WTC11 (cell line): ENCODE data around the gene ZNF324B.

ENCODE experiments used
- ELF4 ChIP-seq: sonication (generic); formaldehyde crosslinking; IDR thresholded peaks from 2 replicates; pipeline ENCODE4 v1.8.1; 2022; ENCODE audit warnings: low read depth, mild to moderate bottlenecking, moderate library complexity, missing genetic modification reagents
- ESRRA ChIP-seq: sonication (generic); formaldehyde crosslinking; IDR thresholded peaks from 2 replicates; pipeline ENCODE4 v1.8.1; 2022; ENCODE audit warnings: mild to moderate bottlenecking, missing genetic modification reagents, borderline replicate concordance
- NR2C2 ChIP-seq: sonication (generic); formaldehyde crosslinking; IDR thresholded peaks from 2 replicates; pipeline ENCODE4 v1.8.0; 2022; ENCODE audit warnings: mild to moderate bottlenecking, missing genetic modification reagents
- TF ChIP-seq, protein P1 (sequence below): fragments of 200-600 bp; IDR thresholded peaks from 2 replicates; pipeline ENCODE4 v1.8.0; 2022; ENCODE audit warnings: antibody characterized with exemption
- TF ChIP-seq, protein P2 (sequence below): sonication (generic); formaldehyde crosslinking; IDR thresholded peaks from 2 replicates; pipeline ENCODE4 v1.8.1; 2022; ENCODE audit warnings: low read depth, mild to moderate bottlenecking, moderate library complexity, missing genetic modification reagents, borderline replicate concordance

DNA sequence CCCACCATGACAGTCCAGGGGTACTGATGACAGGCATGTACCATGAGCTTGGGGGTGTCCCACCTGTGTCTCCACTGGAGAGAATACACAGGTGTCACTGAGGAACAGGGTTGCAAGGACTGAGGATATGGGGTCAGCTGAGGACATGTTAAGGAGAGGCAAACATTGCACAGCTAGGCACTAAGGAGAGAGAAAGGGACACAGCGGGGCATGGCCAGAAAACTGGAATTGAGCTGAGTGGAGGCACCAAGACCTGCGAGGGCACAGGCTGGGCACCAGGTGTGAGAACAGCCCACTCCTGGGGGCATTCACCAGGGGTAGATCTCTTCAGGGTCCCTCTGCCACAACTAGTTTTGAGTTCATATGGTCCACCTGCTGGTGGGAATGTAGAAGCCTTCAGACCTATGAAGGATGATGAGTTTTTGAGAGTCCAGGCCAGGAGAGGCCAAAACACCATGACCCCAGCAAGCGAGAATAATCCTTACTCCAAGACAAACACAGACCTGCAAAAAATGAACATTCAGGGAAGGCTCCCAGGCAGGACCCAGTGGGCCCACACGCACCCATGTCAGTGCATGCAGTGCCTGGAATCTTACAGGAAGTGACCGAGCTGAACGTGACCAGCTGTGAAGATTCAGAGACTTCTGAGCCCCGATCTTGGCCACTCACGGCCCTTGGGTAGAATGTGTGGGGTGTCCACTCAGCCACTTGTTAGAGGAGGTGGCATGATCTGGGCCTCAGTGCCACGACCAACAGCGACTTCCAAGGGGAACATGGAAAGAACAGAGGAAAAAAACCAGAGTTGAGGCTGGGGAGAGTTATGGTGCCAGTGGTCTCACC, 44.4 kb upstream of the ZNF324B start:
- TF ChIP-seq, protein P1, sequence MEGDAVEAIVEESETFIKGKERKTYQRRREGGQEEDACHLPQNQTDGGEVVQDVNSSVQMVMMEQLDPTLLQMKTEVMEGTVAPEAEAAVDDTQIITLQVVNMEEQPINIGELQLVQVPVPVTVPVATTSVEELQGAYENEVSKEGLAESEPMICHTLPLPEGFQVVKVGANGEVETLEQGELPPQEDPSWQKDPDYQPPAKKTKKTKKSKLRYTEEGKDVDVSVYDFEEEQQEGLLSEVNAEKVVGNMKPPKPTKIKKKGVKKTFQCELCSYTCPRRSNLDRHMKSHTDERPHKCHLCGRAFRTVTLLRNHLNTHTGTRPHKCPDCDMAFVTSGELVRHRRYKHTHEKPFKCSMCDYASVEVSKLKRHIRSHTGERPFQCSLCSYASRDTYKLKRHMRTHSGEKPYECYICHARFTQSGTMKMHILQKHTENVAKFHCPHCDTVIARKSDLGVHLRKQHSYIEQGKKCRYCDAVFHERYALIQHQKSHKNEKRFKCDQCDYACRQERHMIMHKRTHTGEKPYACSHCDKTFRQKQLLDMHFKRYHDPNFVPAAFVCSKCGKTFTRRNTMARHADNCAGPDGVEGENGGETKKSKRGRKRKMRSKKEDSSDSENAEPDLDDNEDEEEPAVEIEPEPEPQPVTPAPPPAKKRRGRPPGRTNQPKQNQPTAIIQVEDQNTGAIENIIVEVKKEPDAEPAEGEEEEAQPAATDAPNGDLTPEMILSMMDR = no peak
- TF ChIP-seq ESRRA (CRISPR knock-in tag) (no peak), ELF4 (no peak), NR2C2 (no peak)
- TF ChIP-seq, protein P2, sequence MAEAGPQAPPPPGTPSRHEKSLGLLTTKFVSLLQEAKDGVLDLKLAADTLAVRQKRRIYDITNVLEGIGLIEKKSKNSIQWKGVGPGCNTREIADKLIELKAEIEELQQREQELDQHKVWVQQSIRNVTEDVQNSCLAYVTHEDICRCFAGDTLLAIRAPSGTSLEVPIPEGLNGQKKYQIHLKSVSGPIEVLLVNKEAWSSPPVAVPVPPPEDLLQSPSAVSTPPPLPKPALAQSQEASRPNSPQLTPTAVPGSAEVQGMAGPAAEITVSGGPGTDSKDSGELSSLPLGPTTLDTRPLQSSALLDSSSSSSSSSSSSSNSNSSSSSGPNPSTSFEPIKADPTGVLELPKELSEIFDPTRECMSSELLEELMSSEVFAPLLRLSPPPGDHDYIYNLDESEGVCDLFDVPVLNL (CRISPR knock-in tag) = no peak
